ENCODE measurements around the gene CIB2. TPM values are rescaled to one million over a fixed set of nuclear protein-coding genes. Genes with fewer than 3 reads are reported as not detected.
"Not testable (repeated sequence)": the region's sequence is repeated elsewhere in the genome, so short reads cannot be mapped to it uniquely, and the experiment has no call there.

Gene CIB2
- total and polyA plus RNA-seq, 2 experiments from 2014 or later = 40.5 to 48.9 TPM

DNA sequence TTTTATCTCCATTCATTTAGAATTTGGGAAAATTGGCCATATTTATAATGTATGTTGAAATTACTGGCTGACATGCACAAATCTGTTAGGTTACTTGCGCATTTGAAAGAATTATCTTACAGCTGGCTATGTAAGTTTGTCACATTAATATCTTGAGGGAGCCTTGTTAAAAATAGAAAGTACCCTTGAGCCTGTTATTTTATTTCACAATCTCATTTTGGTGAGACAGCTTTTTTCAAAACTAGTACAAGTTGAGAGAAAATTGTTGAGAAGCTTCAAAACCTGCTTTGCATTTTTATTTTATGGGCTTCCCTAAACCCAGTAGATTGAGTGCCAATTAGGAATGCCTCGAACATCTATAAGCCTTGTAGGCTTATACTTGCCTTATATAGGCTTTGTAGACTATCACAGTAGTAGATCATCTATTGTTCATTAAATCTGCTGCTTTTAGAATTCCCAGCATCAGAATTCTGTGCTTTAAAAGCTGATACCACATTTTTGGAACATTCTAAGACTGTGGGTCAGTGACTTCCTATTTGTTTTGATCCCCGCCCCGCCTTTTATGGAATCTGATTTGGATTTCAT is 24.2 kb upstream of the CIB2 start:
- 90% methylated on average over 4 of the region's 4 CpGs for WGBS (ENCODE audit: low lambda C conversion rate, missing lambda C conversion rate)
- peaks cover 51% of the 10 kb centered on the region for H3K79me2 ChIP-seq
- DNase-seq (ENCODE audit: low spot score) = no peak
- TF ChIP-seq, protein P1, sequence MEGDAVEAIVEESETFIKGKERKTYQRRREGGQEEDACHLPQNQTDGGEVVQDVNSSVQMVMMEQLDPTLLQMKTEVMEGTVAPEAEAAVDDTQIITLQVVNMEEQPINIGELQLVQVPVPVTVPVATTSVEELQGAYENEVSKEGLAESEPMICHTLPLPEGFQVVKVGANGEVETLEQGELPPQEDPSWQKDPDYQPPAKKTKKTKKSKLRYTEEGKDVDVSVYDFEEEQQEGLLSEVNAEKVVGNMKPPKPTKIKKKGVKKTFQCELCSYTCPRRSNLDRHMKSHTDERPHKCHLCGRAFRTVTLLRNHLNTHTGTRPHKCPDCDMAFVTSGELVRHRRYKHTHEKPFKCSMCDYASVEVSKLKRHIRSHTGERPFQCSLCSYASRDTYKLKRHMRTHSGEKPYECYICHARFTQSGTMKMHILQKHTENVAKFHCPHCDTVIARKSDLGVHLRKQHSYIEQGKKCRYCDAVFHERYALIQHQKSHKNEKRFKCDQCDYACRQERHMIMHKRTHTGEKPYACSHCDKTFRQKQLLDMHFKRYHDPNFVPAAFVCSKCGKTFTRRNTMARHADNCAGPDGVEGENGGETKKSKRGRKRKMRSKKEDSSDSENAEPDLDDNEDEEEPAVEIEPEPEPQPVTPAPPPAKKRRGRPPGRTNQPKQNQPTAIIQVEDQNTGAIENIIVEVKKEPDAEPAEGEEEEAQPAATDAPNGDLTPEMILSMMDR (IDR thresholded peaks at IDR 0.05; ENCODE audit: poor library complexity) = no peak
- no peak for TF ChIP-seq EZH2phosphoT487 (IDR thresholded peaks at IDR 0.05; ENCODE audit: low read depth, severe bottlenecking, unreplicated experiment)
- TF ChIP-seq EZH2 (IDR thresholded peaks at IDR 0.05; ENCODE audit: borderline replicate concordance) = no peak
- H3K27me3 ChIP-seq = no peaks in the 10 kb centered on the region
- H3K36me3 ChIP-seq (replicated peaks; ENCODE audit: insufficient read depth, low read depth) = peaks cover 6% of the 10 kb centered on the region
- no peaks in the 10 kb centered on the region for H4K20me1 ChIP-seq (ENCODE audit: insufficient read depth, poor library complexity, severe bottlenecking)
- H2AFZ ChIP-seq = no peak overlapping the region
- H3K9me3 ChIP-seq (ENCODE audit: low read depth) = no peaks in the 10 kb centered on the region
- no peaks in the 10 kb centered on the region for H3K4me1 ChIP-seq (ENCODE audit: insufficient read depth)
- H3K4me2 ChIP-seq = no peak overlapping the region
- H3K27ac ChIP-seq = no peak overlapping the region
- H3K9me2 ChIP-seq (replicated peaks; ENCODE audit: insufficient read depth) = no peaks in the 10 kb centered on the region
- H3K4me3 ChIP-seq = no peak overlapping the region

DNA sequence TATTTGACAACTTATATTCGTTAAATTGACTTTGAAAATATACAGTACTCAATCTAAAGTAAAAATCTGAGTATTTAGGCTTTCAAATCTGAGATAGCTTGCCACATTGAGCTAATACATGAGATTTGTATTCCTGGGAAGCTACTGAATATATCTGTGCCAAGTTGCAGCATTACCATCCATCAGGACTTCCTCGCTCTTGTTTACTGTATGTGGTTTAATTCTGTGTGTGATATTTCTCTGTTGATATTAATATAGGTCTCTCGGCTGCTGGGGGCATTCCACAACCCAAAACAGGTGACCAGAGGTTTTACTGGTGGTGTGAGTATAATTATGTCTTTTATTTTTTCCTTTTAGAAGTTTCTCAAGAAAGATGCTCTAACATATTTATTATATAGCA is 23.7 kb upstream of the CIB2 start:
- no peaks in the 10 kb centered on the region for H3K4me1 ChIP-seq (ENCODE audit: insufficient read depth)
- H3K4me3 ChIP-seq = no peak overlapping the region
- H3K4me2 ChIP-seq = no peak overlapping the region
- no peak overlapping the region for H3K27ac ChIP-seq
- WGBS (ENCODE audit: low lambda C conversion rate, missing lambda C conversion rate) = 87% methylated on average over 3 of the region's 3 CpGs
- H3K9me3 ChIP-seq (ENCODE audit: low read depth) = no peaks in the 10 kb centered on the region
- H3K27me3 ChIP-seq = no peaks in the 10 kb centered on the region
- no peaks in the 10 kb centered on the region for H4K20me1 ChIP-seq (ENCODE audit: insufficient read depth, poor library complexity, severe bottlenecking)
- H3K36me3 ChIP-seq (replicated peaks; ENCODE audit: insufficient read depth, low read depth) = peaks cover 6% of the 10 kb centered on the region
- H3K9me2 ChIP-seq (replicated peaks; ENCODE audit: insufficient read depth) = no peaks in the 10 kb centered on the region
- H3K79me2 ChIP-seq = peaks cover 56% of the 10 kb centered on the region
- DNase-seq (ENCODE audit: low spot score) = no peak
- TF ChIP-seq EZH2 (IDR thresholded peaks at IDR 0.05; ENCODE audit: borderline replicate concordance) (no peak), EZH2phosphoT487 (IDR thresholded peaks at IDR 0.05; ENCODE audit: low read depth, severe bottlenecking, unreplicated experiment) (no peak)
- TF ChIP-seq, protein P1 (IDR thresholded peaks at IDR 0.05; ENCODE audit: poor library complexity) = no peak
- H2AFZ ChIP-seq = no peak overlapping the region

DNA sequence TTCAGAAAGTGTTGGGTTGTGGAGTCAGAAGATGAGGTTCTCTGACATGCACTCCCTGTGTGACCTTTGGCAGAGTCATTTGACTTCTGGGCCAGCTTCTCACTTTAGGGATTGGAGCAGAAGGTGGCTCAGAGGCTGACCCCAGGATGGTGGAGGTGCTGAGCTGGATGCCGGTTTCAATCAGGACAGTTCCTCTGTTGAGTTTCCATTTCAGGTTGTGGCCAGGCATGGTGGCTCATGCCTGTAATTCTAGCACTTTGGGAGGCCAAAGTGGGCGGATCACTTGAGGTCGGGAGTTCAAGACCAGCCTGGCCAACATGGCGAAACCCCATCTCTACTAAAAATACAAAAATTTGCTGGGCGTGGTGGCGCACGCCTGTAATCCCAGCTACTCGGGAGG is 19.8 kb upstream of the CIB2 start:
- not testable (repeated sequence) for H3K9me3 ChIP-seq (ENCODE audit: low read depth); H4K20me1 ChIP-seq (ENCODE audit: insufficient read depth, poor library complexity, severe bottlenecking); H3K27me3 ChIP-seq; DNase-seq (ENCODE audit: low spot score); H2AFZ ChIP-seq; H3K36me3 ChIP-seq (replicated peaks; ENCODE audit: insufficient read depth, low read depth); H3K4me3 ChIP-seq; H3K27ac ChIP-seq; H3K9me2 ChIP-seq (replicated peaks; ENCODE audit: insufficient read depth); H3K4me1 ChIP-seq (ENCODE audit: insufficient read depth)
- WGBS (ENCODE audit: low lambda C conversion rate, missing lambda C conversion rate) = 98% methylated on average over 8 of the region's 8 CpGs
- Histone ChIP-seq H3K79me2 (peaks cover 57% of the 10 kb centered on the region), H3K4me2 (peak overlapping the region; percentile 96)

DNA sequence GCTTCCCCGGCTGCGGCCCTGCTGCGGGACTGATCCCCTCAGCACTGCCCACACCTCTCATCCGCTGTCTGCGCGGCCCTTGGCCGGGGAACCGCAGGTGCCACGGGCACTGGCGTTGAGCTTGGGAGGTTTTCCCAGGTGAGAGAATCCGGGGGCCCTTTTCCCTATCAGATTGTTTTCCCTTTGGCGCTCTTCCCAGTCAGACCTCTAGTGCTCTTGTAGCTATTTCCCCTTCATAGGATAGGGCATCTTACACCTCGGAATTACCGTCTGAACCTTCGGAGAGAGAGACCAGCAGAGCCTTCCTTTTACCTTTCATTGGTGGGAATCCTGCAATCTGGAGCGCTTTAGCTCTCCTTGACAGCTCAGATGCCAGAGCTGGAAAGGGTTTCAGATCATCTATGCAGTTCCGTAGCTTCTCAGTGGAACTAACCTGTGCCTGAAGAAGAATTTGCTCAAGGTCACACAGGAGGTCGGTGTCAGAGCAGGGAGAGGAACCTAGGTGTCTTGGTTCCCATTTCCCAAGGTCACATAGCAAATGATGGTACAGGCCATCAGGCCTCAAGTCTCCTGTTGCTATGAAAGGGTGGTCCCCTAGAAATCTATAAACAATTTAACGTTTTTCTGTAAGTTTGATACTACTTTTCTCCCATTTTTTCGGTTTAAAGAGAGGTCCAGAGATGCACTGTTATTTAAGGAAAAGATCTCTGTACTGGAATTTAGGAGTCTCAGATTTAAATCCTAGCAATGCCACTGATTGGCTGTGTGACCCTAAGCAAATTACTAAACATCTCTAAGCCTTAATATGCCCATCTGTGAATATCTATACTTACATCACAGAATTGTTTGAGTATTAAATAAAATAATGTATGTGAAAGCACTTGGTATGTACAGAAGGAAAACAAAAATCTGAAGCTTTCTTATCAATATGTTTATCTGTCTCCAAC is 18.8 kb upstream of the CIB2 start:
- H2AFZ ChIP-seq = no peak overlapping the region
- no peak for DNase-seq (ENCODE audit: low spot score)
- TF ChIP-seq, protein P1 (IDR thresholded peaks at IDR 0.05; ENCODE audit: poor library complexity) = no peak
- TF ChIP-seq EZH2 (IDR thresholded peaks at IDR 0.05; ENCODE audit: borderline replicate concordance) (no peak), EZH2phosphoT487 (IDR thresholded peaks at IDR 0.05; ENCODE audit: low read depth, severe bottlenecking, unreplicated experiment) (no peak)

More for the DNA sequence above, 18.8 kb upstream of the CIB2 start:
- Histone ChIP-seq H3K27me3 (no peaks in the 10 kb centered on the region), H3K27ac (peak overlapping the region; percentile 38), H3K4me1 (ENCODE audit: insufficient read depth) (peaks cover 11% of the 10 kb centered on the region), H3K79me2 (peaks cover 57% of the 10 kb centered on the region), H3K4me3 (peak overlapping the region; percentile 56), H4K20me1 (ENCODE audit: insufficient read depth, poor library complexity, severe bottlenecking) (no peaks in the 10 kb centered on the region), H3K36me3 (replicated peaks; ENCODE audit: insufficient read depth, low read depth) (no peaks in the 10 kb centered on the region), H3K4me2 (peak overlapping the region; percentile 96), H3K9me2 (replicated peaks; ENCODE audit: insufficient read depth) (no peaks in the 10 kb centered on the region), H3K9me3 (ENCODE audit: low read depth) (no peaks in the 10 kb centered on the region)
- 11% methylated on average over 20 of the region's 20 CpGs for WGBS (ENCODE audit: low lambda C conversion rate, missing lambda C conversion rate)
